ENCODE measurements around the gene SELENON.

DNA sequence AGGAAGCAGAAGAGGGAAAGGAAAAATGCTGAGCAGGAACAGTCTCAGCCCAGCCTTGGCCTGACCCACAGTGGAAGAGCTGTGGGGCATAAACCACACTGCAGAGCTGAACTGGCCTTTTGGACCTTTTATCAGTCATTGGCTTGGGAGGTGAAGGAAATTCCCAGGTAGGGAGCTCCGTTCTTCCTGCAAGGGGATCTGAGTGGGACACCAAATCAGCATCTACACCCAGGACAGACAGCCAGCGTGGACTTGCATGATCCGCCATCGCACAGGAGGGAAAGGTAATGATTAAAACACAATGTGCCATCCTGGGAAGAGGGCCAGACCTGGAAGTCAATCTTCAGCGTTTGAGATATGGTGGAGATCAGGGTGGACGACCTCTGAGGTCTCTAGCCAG lies 18.6 kb downstream of the SELENON start:
- TF ChIP-seq, protein P1, sequence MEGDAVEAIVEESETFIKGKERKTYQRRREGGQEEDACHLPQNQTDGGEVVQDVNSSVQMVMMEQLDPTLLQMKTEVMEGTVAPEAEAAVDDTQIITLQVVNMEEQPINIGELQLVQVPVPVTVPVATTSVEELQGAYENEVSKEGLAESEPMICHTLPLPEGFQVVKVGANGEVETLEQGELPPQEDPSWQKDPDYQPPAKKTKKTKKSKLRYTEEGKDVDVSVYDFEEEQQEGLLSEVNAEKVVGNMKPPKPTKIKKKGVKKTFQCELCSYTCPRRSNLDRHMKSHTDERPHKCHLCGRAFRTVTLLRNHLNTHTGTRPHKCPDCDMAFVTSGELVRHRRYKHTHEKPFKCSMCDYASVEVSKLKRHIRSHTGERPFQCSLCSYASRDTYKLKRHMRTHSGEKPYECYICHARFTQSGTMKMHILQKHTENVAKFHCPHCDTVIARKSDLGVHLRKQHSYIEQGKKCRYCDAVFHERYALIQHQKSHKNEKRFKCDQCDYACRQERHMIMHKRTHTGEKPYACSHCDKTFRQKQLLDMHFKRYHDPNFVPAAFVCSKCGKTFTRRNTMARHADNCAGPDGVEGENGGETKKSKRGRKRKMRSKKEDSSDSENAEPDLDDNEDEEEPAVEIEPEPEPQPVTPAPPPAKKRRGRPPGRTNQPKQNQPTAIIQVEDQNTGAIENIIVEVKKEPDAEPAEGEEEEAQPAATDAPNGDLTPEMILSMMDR (IDR thresholded peaks at IDR 0.05) = no peak
- no peak for TF ChIP-seq POLR2A (IDR thresholded peaks at IDR 0.05)
- TF ChIP-seq EP300 (IDR thresholded peaks at IDR 0.05) = no peak
